HepG2 (cell line): ENCODE measurements around the gene RPL18. TPM values are rescaled to one million over a fixed set of nuclear protein-coding genes. Genes with fewer than 3 reads are reported as not detected.
A peak's percentile ranks its signal among the peaks of the same experiment; 100 is the strongest.

Experiments
- DDIT3 ChIP-seq: sonication (generic); formaldehyde crosslinking; IDR thresholded peaks from 2 replicates; pipeline ENCODE4 v1.4.0; 2020; ENCODE audit warnings: mild to moderate bottlenecking, missing genetic modification reagents
- ELF1 ChIP-seq: sonication (generic); formaldehyde crosslinking; IDR thresholded peaks from 2 replicates; pipeline ENCODE4 v1.4.0; 2020; ENCODE audit warnings: missing genetic modification reagents
- HNF4G ChIP-seq, 2 experiments: sonication (generic) in 1 of 2; formaldehyde crosslinking in 1 of 2; IDR thresholded peaks; 2 replicates each; pipeline versions ENCODE4 v1.4.0 to v1.6.1; 2011 to 2020; ENCODE audit warnings: borderline replicate concordance in 2 of 2, low read depth in 2 of 2, mild to moderate bottlenecking in 2 of 2, low read length in 1 of 2, missing genetic modification reagents in 1 of 2, moderate library complexity in 1 of 2
- HOXA3 ChIP-seq: sonication (generic); formaldehyde crosslinking; IDR thresholded peaks from 2 replicates; pipeline ENCODE4 v1.5.0; 2020; ENCODE audit warnings: missing genetic modification reagents
- IKZF1 ChIP-seq: fragments of 450-650 bp; IDR thresholded peaks from 2 replicates; pipeline ENCODE4 v1.7.1; 2016
- KAT8 ChIP-seq: IDR thresholded peaks from 2 replicates; pipeline ENCODE4 v1.6.1; 2016; ENCODE audit warnings: missing genetic modification reagents, missing compliant biosample characterization
- MAFK ChIP-seq, 2 experiments: IDR thresholded peaks in 1 of 2; conservative IDR thresholded peaks in 1 of 2; 2 replicates each; pipeline ENCODE4 v1.6.1; 2011; ENCODE audit warnings: improper control_type of control experiment in 2 of 2, low read length in 2 of 2
- MTA1 ChIP-seq: sonication (generic); formaldehyde crosslinking; IDR thresholded peaks from 2 replicates; pipeline ENCODE4 v1.4.0; 2020; ENCODE audit warnings: missing genetic modification reagents, mild to moderate bottlenecking, borderline replicate concordance
- MZF1 ChIP-seq: sonication (generic); formaldehyde crosslinking; IDR thresholded peaks from 2 replicates; pipeline ENCODE4 v1.8.1; 2023; ENCODE audit warnings: mild to moderate bottlenecking, missing genetic modification reagents, borderline replicate concordance
- PREB ChIP-seq: sonication (generic); formaldehyde crosslinking; IDR thresholded peaks from 2 replicates; pipeline ENCODE4 v1.4.0; 2020; ENCODE audit warnings: missing genetic modification reagents
- RAD21 ChIP-seq: fragments of 450-650 bp; formaldehyde crosslinking; IDR thresholded peaks from 2 replicates; pipeline ENCODE4 v1.5.0; 2020; ENCODE audit warnings: mild to moderate bottlenecking
- RARA ChIP-seq: IDR thresholded peaks from 2 replicates; pipeline ENCODE4 v1.6.1; 2016; ENCODE audit warnings: missing genetic modification reagents, missing compliant biosample characterization
- SALL1 ChIP-seq: sonication (generic); formaldehyde crosslinking; IDR thresholded peaks from 2 replicates; pipeline ENCODE4 v1.8.0; 2022; ENCODE audit warnings: mild to moderate bottlenecking, missing genetic modification reagents
- STAG1 ChIP-seq: sonication (generic); formaldehyde crosslinking; IDR thresholded peaks from 2 replicates; pipeline ENCODE4 v1.4.0; 2020; ENCODE audit warnings: missing genetic modification reagents
- STAT5B ChIP-seq: sonication (generic); formaldehyde crosslinking; IDR thresholded peaks from 2 replicates; pipeline ENCODE4 v1.4.0; 2020; ENCODE audit warnings: missing genetic modification reagents
- TERF1 ChIP-seq: sonication (generic); formaldehyde crosslinking; IDR thresholded peaks from 2 replicates; pipeline ENCODE4 v1.8.0; 2022; ENCODE audit warnings: mild to moderate bottlenecking, missing genetic modification reagents, moderate library complexity
- USF2 ChIP-seq, 2 experiments: sonication (generic) in 1 of 2; formaldehyde crosslinking in 1 of 2; IDR thresholded peaks; 2 replicates each; pipeline versions ENCODE4 v1.5.1 to v1.6.1; 2011 to 2020; ENCODE audit warnings: borderline replicate concordance in 1 of 2, low read depth in 1 of 2, low read length in 1 of 2, mild to moderate bottlenecking in 1 of 2, missing genetic modification reagents in 1 of 2, moderate library complexity in 1 of 2
- ZMYM2 ChIP-seq: sonication (generic); formaldehyde crosslinking; IDR thresholded peaks from 2 replicates; pipeline ENCODE4 v1.8.0; 2022; ENCODE audit warnings: mild to moderate bottlenecking, missing genetic modification reagents
- ZNF180 ChIP-seq: sonication (generic); formaldehyde crosslinking; IDR thresholded peaks from 2 replicates; pipeline ENCODE4 v1.4.0; 2020; ENCODE audit warnings: low read depth, missing genetic modification reagents, borderline replicate concordance
- ZNF317 ChIP-seq: sonication (generic); formaldehyde crosslinking; IDR thresholded peaks from 2 replicates; pipeline ENCODE4 v1.5.0; 2020; ENCODE audit warnings: mild to moderate bottlenecking, missing genetic modification reagents
- ZNF546 ChIP-seq: sonication (generic); formaldehyde crosslinking; conservative IDR thresholded peaks from 2 replicates; pipeline ENCODE4 v1.8.1; 2023; ENCODE audit warnings: mild to moderate bottlenecking, missing genetic modification reagents
- ZNF549 ChIP-seq: sonication (generic); formaldehyde crosslinking; IDR thresholded peaks from 2 replicates; pipeline ENCODE4 v1.5.0; 2020; ENCODE audit warnings: missing genetic modification reagents
- ZNF597 ChIP-seq: sonication (generic); formaldehyde crosslinking; IDR thresholded peaks from 2 replicates; pipeline ENCODE4 v1.5.0; 2020; ENCODE audit warnings: missing genetic modification reagents
- ZNF775 ChIP-seq: sonication (generic); formaldehyde crosslinking; IDR thresholded peaks from 2 replicates; pipeline ENCODE4 v1.4.0; 2020; ENCODE audit warnings: missing genetic modification reagents, mild to moderate bottlenecking, moderate library complexity, borderline replicate concordance
- polyA plus RNA-seq, 8 experiments: library from polyadenylated mRNA; depleted of rRNA in 3 of 8; stranded (reverse) in 7 of 8; unstranded in 1 of 8; fragments of >200 nt; fragmentation: Illumina TruSeq in 4 of 8; extraction: Trizol in 4 of 8; gene quantifications; 2 replicates each; pipeline versions ENCODE4 v1.2.1 to v1.2.3, GENCODE V29; 2011 to 2016; ENCODE audit warnings: low read depth in 4 of 8, missing spikeins in 1 of 8, mixed read lengths in 1 of 8; ENCODE audit not compliant: insufficient read depth in 1 of 8
- total RNA-seq, 5 experiments: library from RNA; depleted of rRNA; stranded (reverse); fragments of >200 nt; fragmentation: Illumina TruSeq; extraction: Trizol; gene quantifications; 2 replicates each; pipeline ENCODE4 v1.2.3, GENCODE V29; 2016; ENCODE audit warnings: low read depth in 1 of 5

Gene RPL18
- total and polyA plus RNA-seq, 2 of the 13 experiments (the other 11 are each of a cell fraction or from before 2014, with no cell fraction given): 1,485 to 1,639 TPM

GRCh38 chr19:48646001-48646721 is 27.2 kb upstream of the RPL18 start, which contains the start of gene CA11 (continued):
- TF ChIP-seq STAT5B (CRISPR knock-in tag): no peak
- no peak for TF ChIP-seq ZNF549 (CRISPR knock-in tag)
- no peak for TF ChIP-seq IKZF1
- no peak for TF ChIP-seq TERF1 (CRISPR knock-in tag)
- 0 out of 2 replicates have a peak, but pooled peaks have one; percentile 21 for TF ChIP-seq ZNF317
- peak; percentile 88 for TF ChIP-seq STAG1 (CRISPR knock-in tag)
- TF ChIP-seq MZF1: no peak
- TF ChIP-seq RAD21 (CRISPR knock-in tag): peak; percentile 88
- no peak for TF ChIP-seq RARA (CRISPR knock-in tag)
- 0 out of 2 replicates have a peak, but pooled peaks have one; percentile 27 for TF ChIP-seq KAT8 (CRISPR knock-in tag)
- no peak for TF ChIP-seq ZNF546
- TF ChIP-seq ZNF597 (CRISPR knock-in tag): no peak
- TF ChIP-seq USF2 (IDR thresholded peaks at IDR 0.05; ENCODE audit: low read depth, low read length): no peak
- no peak for TF ChIP-seq USF2 (CRISPR knock-in tag; IDR thresholded peaks at IDR 0.05; ENCODE audit: borderline replicate concordance)
- no peak for TF ChIP-seq ZNF180 (CRISPR knock-in tag)
- TF ChIP-seq MTA1 (CRISPR knock-in tag): peak; percentile 35; the same call in 1 of the 2 replicates
- no peak for TF ChIP-seq ELF1 (CRISPR knock-in tag)
- TF ChIP-seq ZNF775 (CRISPR knock-in tag): no peak
- TF ChIP-seq SALL1 (CRISPR knock-in tag): peak; percentile 15; the same call in 1 of the 2 replicates
- no peak for TF ChIP-seq MAFK (conservative IDR thresholded peaks at IDR 0.05 in 1 of 2, IDR thresholded peaks at IDR 0.05 in 1 of 2; ENCODE audit: low read length in 2 of 2)
- no peak for TF ChIP-seq ZMYM2
- TF ChIP-seq PREB (CRISPR knock-in tag): no peak
- TF ChIP-seq HNF4G (IDR thresholded peaks at IDR 0.05; ENCODE audit: borderline replicate concordance, low read depth, low read length): no peak
- TF ChIP-seq HNF4G (CRISPR knock-in tag; IDR thresholded peaks at IDR 0.05; ENCODE audit: borderline replicate concordance, low read depth): no peak
- no peak for TF ChIP-seq DDIT3 (CRISPR knock-in tag)
- TF ChIP-seq HOXA3 (CRISPR knock-in tag): no peak
